Ovary (tissue), 3 donors: ENCODE data around the gene DRD3.

Experiments used
- CTCF ChIP-seq, 3 donors: fragments of 450-650 bp in 2 of 3; fragments of 200-600 bp in 1 of 3; IDR thresholded peaks; one replicate each; pipeline versions ENCODE4 v1.5.1 to v1.8.0; 2016 to 2022; ENCODE audit warnings: antibody characterized with exemption in 3 of 3, mild to moderate bottlenecking in 1 of 3
- POLR2A ChIP-seq: fragments of 450-650 bp; IDR thresholded peaks from one replicate; pipeline ENCODE4 v1.6.1; 2017; ENCODE audit warnings: antibody characterized with exemption, mild to moderate bottlenecking, moderate library complexity
- donor health status: DM: no; HTN: no; CAD: no.

DNA sequence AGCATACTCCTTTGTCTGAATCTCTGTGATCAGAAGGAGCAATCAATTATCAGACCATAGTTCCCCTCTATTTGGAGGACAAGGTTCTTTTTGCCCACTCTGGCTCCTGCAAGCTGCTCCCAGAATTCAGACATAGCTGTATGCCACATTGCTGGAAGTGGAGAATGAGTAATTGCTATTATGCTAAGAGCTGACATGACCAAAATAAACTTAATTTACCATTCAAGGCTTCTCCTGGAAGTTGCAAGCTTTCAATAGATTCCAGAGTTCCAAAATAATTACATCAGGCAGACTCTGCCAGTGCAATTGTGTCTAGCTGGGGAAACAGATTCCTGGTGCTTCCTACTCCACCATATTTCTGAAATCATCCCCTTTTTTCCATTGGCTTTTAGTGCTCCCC is 7.6 kb upstream of the DRD3 start:
- no peak for TF ChIP-seq CTCF (IDR thresholded peaks at IDR 0.05)
- TF ChIP-seq POLR2A, result no peak
